ENCODE data around the gene SERINC3. TPM values are rescaled to one million over a fixed set of nuclear protein-coding genes. Genes with fewer than 3 reads are reported as not detected.

The SERINC3 gene
- polyA plus RNA-seq, 1 donor from 2014 or later, result 64.5 TPM

DNA sequence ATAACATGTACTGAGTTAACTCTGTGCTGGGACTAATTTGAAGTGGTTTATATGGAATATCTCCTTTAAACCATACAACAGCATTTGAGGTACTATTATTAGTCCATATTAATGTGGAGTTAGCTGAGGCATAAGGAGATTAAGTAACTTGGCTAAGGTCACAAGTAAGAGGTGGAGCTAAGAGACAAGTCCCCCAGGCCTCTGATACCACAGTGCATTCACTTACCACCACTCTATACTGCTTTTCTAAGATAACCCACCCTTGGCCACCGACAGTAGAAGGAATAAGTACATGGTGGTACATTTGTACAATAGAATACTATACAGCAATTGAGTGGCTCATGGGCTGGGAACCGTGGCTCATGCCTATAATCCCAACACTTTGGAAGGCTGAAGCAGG lies 62.6 kb downstream of the SERINC3 start:
- no peaks in the 10 kb centered on the region for H3K9me2 ChIP-seq (ENCODE audit: insufficient read depth, low read length)
- H3F3A ChIP-seq (ENCODE audit: insufficient read depth, low read length, poor library complexity, severe bottlenecking), result no peaks in the 10 kb centered on the region
- H4K20me1 ChIP-seq (ENCODE audit: insufficient read depth), result no peaks in the 10 kb centered on the region
- H3K9ac ChIP-seq (ENCODE audit: low read length), result no peak overlapping the region
- H3K27me3 ChIP-seq (ENCODE audit: insufficient read depth, low read depth, low read length), result no peaks in the 10 kb centered on the region
- H3K36me3 ChIP-seq (ENCODE audit: insufficient read depth, low read length), result no peaks in the 10 kb centered on the region
- H2AFZ ChIP-seq (ENCODE audit: low read depth, low read length), result no peak overlapping the region
- TF ChIP-seq SMC3 (conservative IDR thresholded peaks at IDR 0.05; ENCODE audit: poor library complexity), result no peak
- no peak for TF ChIP-seq RAD21 (conservative IDR thresholded peaks at IDR 0.05)
- TF ChIP-seq POLR2AphosphoS5 (IDR thresholded peaks at IDR 0.05), result no peak
- no peak for TF ChIP-seq EP300 (conservative IDR thresholded peaks at IDR 0.05; ENCODE audit: poor library complexity, severe bottlenecking)
- TF ChIP-seq, protein P1, sequence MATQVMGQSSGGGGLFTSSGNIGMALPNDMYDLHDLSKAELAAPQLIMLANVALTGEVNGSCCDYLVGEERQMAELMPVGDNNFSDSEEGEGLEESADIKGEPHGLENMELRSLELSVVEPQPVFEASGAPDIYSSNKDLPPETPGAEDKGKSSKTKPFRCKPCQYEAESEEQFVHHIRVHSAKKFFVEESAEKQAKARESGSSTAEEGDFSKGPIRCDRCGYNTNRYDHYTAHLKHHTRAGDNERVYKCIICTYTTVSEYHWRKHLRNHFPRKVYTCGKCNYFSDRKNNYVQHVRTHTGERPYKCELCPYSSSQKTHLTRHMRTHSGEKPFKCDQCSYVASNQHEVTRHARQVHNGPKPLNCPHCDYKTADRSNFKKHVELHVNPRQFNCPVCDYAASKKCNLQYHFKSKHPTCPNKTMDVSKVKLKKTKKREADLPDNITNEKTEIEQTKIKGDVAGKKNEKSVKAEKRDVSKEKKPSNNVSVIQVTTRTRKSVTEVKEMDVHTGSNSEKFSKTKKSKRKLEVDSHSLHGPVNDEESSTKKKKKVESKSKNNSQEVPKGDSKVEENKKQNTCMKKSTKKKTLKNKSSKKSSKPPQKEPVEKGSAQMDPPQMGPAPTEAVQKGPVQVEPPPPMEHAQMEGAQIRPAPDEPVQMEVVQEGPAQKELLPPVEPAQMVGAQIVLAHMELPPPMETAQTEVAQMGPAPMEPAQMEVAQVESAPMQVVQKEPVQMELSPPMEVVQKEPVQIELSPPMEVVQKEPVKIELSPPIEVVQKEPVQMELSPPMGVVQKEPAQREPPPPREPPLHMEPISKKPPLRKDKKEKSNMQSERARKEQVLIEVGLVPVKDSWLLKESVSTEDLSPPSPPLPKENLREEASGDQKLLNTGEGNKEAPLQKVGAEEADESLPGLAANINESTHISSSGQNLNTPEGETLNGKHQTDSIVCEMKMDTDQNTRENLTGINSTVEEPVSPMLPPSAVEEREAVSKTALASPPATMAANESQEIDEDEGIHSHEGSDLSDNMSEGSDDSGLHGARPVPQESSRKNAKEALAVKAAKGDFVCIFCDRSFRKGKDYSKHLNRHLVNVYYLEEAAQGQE (IDR thresholded peaks at IDR 0.05; ENCODE audit: borderline replicate concordance), result no peak
- TF ChIP-seq EZH2 (IDR thresholded peaks at IDR 0.05; ENCODE audit: borderline replicate concordance, insufficient read depth, low read length, poor library complexity, severe bottlenecking), result no peak
- no peak overlapping the region for H3K4me3 ChIP-seq (ENCODE audit: low read length)
- H3K4me2 ChIP-seq (ENCODE audit: low read length), result no peak overlapping the region
- H3K27ac ChIP-seq (ENCODE audit: low read length), result no peak overlapping the region
- no peaks in the 10 kb centered on the region for H3K9me3 ChIP-seq (ENCODE audit: low read length)
- H3K79me2 ChIP-seq (replicated peaks; ENCODE audit: insufficient read depth, low read length), result no peaks in the 10 kb centered on the region

DNA sequence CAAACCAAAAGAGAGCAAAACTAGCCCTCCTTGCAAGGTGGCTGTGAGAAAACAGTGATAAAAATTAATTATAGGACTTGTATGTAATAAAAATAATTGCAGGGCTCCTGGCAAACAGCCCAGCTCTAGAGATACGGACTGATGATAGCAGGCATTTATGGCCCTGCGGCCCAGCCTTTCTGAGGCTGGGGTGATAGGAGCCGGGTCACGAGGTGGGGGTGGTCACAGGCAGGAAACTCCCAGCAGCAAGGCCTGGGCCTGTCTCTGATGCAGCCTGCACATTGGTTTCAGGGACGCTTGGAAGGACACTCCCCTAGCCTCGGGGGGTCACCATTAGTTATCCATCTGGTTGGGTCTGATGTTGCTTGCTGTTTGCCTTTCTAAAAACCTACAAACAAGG lies 64.9 kb downstream of the SERINC3 start:
- H4K20me1 ChIP-seq (ENCODE audit: insufficient read depth), result no peaks in the 10 kb centered on the region
- no peak overlapping the region for H3K27ac ChIP-seq (ENCODE audit: low read length)
- no peaks in the 10 kb centered on the region for H3K79me2 ChIP-seq (replicated peaks; ENCODE audit: insufficient read depth, low read length)
- H3K4me2 ChIP-seq (ENCODE audit: low read length), result no peak overlapping the region
- no peak overlapping the region for H3K4me3 ChIP-seq (ENCODE audit: low read length)
- no peaks in the 10 kb centered on the region for H3K36me3 ChIP-seq (ENCODE audit: insufficient read depth, low read length)
- H2AFZ ChIP-seq (ENCODE audit: low read depth, low read length), result no peak overlapping the region
- H3K9me2 ChIP-seq (ENCODE audit: insufficient read depth, low read length), result no peaks in the 10 kb centered on the region
- H3F3A ChIP-seq (ENCODE audit: insufficient read depth, low read length, poor library complexity, severe bottlenecking), result no peaks in the 10 kb centered on the region
- H3K27me3 ChIP-seq (ENCODE audit: insufficient read depth, low read depth, low read length), result no peaks in the 10 kb centered on the region
- TF ChIP-seq MXI1 (conservative IDR thresholded peaks at IDR 0.05; ENCODE audit: poor library complexity, severe bottlenecking) (no peak), EZH2 (IDR thresholded peaks at IDR 0.05; ENCODE audit: borderline replicate concordance, insufficient read depth, low read length, poor library complexity, severe bottlenecking) (no peak), SMC3 (conservative IDR thresholded peaks at IDR 0.05; ENCODE audit: poor library complexity) (no peak), RAD21 (conservative IDR thresholded peaks at IDR 0.05) (no peak), TAF1 (IDR thresholded peaks at IDR 0.05; ENCODE audit: low read depth) (no peak), EP300 (conservative IDR thresholded peaks at IDR 0.05; ENCODE audit: poor library complexity, severe bottlenecking) (no peak), POLR2AphosphoS5 (IDR thresholded peaks at IDR 0.05) (no peak)
- TF ChIP-seq, protein P2, sequence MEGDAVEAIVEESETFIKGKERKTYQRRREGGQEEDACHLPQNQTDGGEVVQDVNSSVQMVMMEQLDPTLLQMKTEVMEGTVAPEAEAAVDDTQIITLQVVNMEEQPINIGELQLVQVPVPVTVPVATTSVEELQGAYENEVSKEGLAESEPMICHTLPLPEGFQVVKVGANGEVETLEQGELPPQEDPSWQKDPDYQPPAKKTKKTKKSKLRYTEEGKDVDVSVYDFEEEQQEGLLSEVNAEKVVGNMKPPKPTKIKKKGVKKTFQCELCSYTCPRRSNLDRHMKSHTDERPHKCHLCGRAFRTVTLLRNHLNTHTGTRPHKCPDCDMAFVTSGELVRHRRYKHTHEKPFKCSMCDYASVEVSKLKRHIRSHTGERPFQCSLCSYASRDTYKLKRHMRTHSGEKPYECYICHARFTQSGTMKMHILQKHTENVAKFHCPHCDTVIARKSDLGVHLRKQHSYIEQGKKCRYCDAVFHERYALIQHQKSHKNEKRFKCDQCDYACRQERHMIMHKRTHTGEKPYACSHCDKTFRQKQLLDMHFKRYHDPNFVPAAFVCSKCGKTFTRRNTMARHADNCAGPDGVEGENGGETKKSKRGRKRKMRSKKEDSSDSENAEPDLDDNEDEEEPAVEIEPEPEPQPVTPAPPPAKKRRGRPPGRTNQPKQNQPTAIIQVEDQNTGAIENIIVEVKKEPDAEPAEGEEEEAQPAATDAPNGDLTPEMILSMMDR (IDR thresholded peaks at IDR 0.05; ENCODE audit: poor library complexity, severe bottlenecking), result no peak
- TF ChIP-seq, protein P1 (IDR thresholded peaks at IDR 0.05; ENCODE audit: borderline replicate concordance), result no peak
- H3K9me3 ChIP-seq (ENCODE audit: low read length), result no peaks in the 10 kb centered on the region
- H3K9ac ChIP-seq (ENCODE audit: low read length), result no peak overlapping the region

All from neural cell (in vitro differentiated cells).